Small intestine (tissue), 7 donors: ENCODE data around the gene PRIM2. TPM values are rescaled to one million over a fixed set of nuclear protein-coding genes. Genes with fewer than 3 reads are reported as not detected.
"Not testable (repeated sequence)": the region's sequence is repeated elsewhere in the genome, so short reads cannot be mapped to it uniquely, and the experiment has no call there.

Experiments
- DNase-seq, 2 donors: peaks; one replicate each; pipeline versions ENCODE4 v3.0.0 to v3.0.0-alpha.2; 2013
- FAIRE-seq: peaks from 2 replicates; lab custom pipeline; 2012; peaks lifted over from hg19 to GRCh38; lab: Jason Lieb, UNC
- H3K27ac ChIP-seq, 3 donors: one replicate each; pipeline ENCODE4 v1.5.1; 2013; ENCODE audit warnings: low read length in 2 of 3, mild to moderate bottlenecking in 2 of 3, control low read depth in 1 of 3, inconsistent platforms in 1 of 3, low read depth in 1 of 3, moderate library complexity in 1 of 3
- H3K27me3 ChIP-seq, 3 donors: one replicate each; pipeline ENCODE4 v1.6.1; 2013; ENCODE audit warnings: low read length in 3 of 3, inconsistent platforms in 1 of 3; ENCODE audit not compliant: control insufficient read depth in 3 of 3, insufficient read depth in 3 of 3
- H3K36me3 ChIP-seq, 3 donors: one replicate each; pipeline ENCODE4 v1.6.1; 2013; ENCODE audit warnings: low read length in 3 of 3, inconsistent platforms in 1 of 3, low read depth in 1 of 3, mild to moderate bottlenecking in 1 of 3, moderate library complexity in 1 of 3; ENCODE audit not compliant: control insufficient read depth in 3 of 3, insufficient read depth in 2 of 3
- H3K4me1 ChIP-seq, 3 donors: one replicate each; pipeline ENCODE4 v1.6.1; 2013; ENCODE audit warnings: low read length in 2 of 3, inconsistent platforms in 1 of 3, low read depth in 1 of 3, mild to moderate bottlenecking in 1 of 3, moderate library complexity in 1 of 3; ENCODE audit not compliant: control insufficient read depth in 3 of 3, insufficient read depth in 2 of 3
- H3K4me3 ChIP-seq, 3 donors: one replicate each; pipeline ENCODE4 v1.5.1; 2013; ENCODE audit warnings: low read length in 3 of 3, control low read depth in 1 of 3, inconsistent platforms in 1 of 3, low read depth in 1 of 3, mild to moderate bottlenecking in 1 of 3, moderate library complexity in 1 of 3
- H3K9me3 ChIP-seq, 2 donors: one replicate each; pipeline ENCODE4 v1.6.1; 2013; ENCODE audit warnings: low read depth in 1 of 2, low read length in 1 of 2; ENCODE audit not compliant: control insufficient read depth in 2 of 2, insufficient read depth in 1 of 2
- WGBS, 3 donors: extraction: QIAGEN DNeasy Blood & Tissue Kit; methylation state at CpG; one replicate each; pipeline ENCODE4 v1.1.7; 2013; 5-methylcytosine and 5-hydroxymethylcytosine counted together
- polyA plus RNA-seq, 4 donors: library from polyadenylated mRNA; stranded (reverse) in 3 of 4; unstranded in 1 of 4; fragments of 200-250 nt in 3 of 4; fragments of 120-200 nt in 1 of 4; gene quantifications; one replicate each; pipeline versions ENCODE4 v1.2.1 to v1.2.3, GENCODE V29; 2013
- donor health status: healthy with polysubstance abuse.
- donor health status: control.
- donor health status: control.
- donor health status: Bipolar disorder and iron deficiency.
- donor health status: healthy.

PRIM2 gene
- polyA plus RNA-seq, 4 donors, result 2.7 to 9.7 (median 5.9) TPM

GRCh38 chr6:57389038-57389592 is 71.7 kb downstream of the PRIM2 start:
- not testable (repeated sequence) for H3K27ac ChIP-seq, H3K36me3 ChIP-seq, H3K4me1 ChIP-seq, FAIRE-seq, H3K9me3 ChIP-seq, H3K27me3 ChIP-seq, DNase-seq, H3K4me3 ChIP-seq
- 91 to 100% (median 98%) methylated on average over 1 of the region's 2 CpGs for WGBS, 3 donors

DNA sequence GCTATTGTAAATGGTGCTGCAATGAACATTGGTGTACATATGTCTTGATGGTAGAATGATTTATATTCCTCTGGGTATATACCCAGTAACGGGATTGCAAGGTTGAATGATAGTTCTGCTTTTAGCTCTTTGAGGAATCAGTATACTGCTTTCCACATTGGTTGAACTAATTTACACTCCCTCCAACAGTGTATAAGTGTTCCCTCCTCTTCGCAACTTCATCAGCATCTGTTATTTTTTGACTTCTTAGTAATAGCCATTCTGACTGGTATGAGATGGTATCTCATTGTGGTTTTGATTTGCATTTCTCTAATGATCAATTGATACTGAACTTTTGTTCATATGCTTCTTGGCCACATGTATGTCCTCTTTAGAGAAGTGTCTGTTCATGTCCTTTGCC is 73.4 kb downstream of the PRIM2 start:
- H3K9me3 ChIP-seq, DNase-seq, H3K27me3 ChIP-seq, FAIRE-seq, H3K4me1 ChIP-seq, H3K4me3 ChIP-seq, H3K27ac ChIP-seq, H3K36me3 ChIP-seq: not testable (repeated sequence)
- WGBS, 3 donors, result 69 to 88% (median 86%) methylated on average over 2 of the region's 2 CpGs

GRCh38 chr6:57392047-57392446 is 74.6 kb downstream of the PRIM2 start:
- H3K27ac ChIP-seq, H3K36me3 ChIP-seq, H3K27me3 ChIP-seq, H3K4me3 ChIP-seq, FAIRE-seq, H3K9me3 ChIP-seq, H3K4me1 ChIP-seq, DNase-seq: not testable (repeated sequence)
- WGBS, 3 donors, result 91 to 96% (median 96%) methylated on average over 3 of the region's 3 CpGs

DNA sequence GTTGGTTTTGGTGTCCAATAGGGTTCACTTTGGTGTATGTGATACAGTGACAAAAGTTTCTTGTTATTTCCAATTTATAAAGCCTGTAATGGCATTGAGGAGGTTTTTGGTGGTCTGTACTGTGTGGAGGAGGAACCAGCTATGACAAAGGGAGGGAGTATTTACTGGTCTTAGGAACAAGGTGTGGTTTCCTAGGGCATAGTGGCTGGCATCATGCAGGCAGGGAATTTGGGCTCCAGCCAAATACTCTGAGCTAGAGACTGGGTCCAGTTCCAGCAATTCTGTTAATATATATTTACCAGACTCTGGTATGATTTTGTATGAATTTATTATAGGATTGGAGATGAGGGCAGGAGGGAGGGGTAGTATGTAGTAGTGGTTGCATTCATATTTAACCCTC is 101.9 kb downstream of the PRIM2 start:
- not testable (repeated sequence) for H3K36me3 ChIP-seq, H3K4me1 ChIP-seq, FAIRE-seq, H3K4me3 ChIP-seq, H3K9me3 ChIP-seq, H3K27me3 ChIP-seq, H3K27ac ChIP-seq, DNase-seq

DNA sequence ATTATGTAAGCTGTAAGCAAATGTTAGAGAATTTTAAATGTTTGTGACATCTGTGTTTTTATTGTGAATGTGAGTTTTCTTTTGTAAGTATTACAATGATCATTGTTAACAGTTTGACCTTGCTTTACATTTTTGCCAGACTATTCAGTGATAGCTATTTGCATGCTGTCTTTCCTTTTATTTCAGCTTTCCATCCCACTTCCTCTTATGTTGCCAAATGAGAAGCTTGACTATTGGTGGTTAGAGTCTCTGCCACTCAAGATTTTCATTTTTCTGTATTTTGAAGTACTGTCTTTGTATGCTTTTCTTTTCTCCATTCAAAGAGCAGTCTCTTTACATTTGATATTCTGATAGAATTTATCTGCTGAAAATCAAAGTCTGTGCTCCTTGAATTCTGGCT is 104.1 kb downstream of the PRIM2 start:
- Histone ChIP-seq H3K27me3 (no peaks in the 10 kb centered on the region), H3K27ac (no peak overlapping the region), H3K36me3 (no peaks in the 10 kb centered on the region), H3K9me3 (no peaks in the 10 kb centered on the region), H3K4me3 (no peak overlapping the region), H3K4me1 (no peaks in the 10 kb centered on the region)
- DNase-seq (no peak), FAIRE-seq (no peak)

- Histone ChIP-seq H3K27me3 (no peaks in the 10 kb centered on the region), H3K4me3 (no peak overlapping the region), H3K9me3 (no peaks in the 10 kb centered on the region), H3K27ac (no peak overlapping the region), H3K36me3 (no peaks in the 10 kb centered on the region), H3K4me1 (no peaks in the 10 kb centered on the region)
- FAIRE-seq, result no peak
- 91 to 98% (median 94%) methylated on average over 5 of the region's 5 CpGs for WGBS, 3 donors
- DNase-seq, result no peak
Measured at GRCh38 chr6:57423468-57423867, 106.0 kb downstream of the PRIM2 start.

GRCh38 chr6:57431742-57432141 is 114.3 kb downstream of the PRIM2 start:
- not testable (repeated sequence) for H3K4me3 ChIP-seq, H3K27ac ChIP-seq, H3K9me3 ChIP-seq, FAIRE-seq, H3K27me3 ChIP-seq, DNase-seq, H3K36me3 ChIP-seq, H3K4me1 ChIP-seq

GRCh38 chr6:57432157-57432556 is 114.7 kb downstream of the PRIM2 start:
- FAIRE-seq (no peak), DNase-seq (no peak)
- 56 to 86% (median 68%) methylated on average over 2 of the region's 2 CpGs for WGBS, 3 donors
- no peak overlapping the region for H3K4me3 ChIP-seq
- no peaks in the 10 kb centered on the region for H3K27me3 ChIP-seq
- H3K27ac ChIP-seq, result no peak overlapping the region
- H3K4me1 ChIP-seq, result no peaks in the 10 kb centered on the region
- H3K9me3 ChIP-seq, result no peaks in the 10 kb centered on the region
- no peaks in the 10 kb centered on the region for H3K36me3 ChIP-seq

DNA sequence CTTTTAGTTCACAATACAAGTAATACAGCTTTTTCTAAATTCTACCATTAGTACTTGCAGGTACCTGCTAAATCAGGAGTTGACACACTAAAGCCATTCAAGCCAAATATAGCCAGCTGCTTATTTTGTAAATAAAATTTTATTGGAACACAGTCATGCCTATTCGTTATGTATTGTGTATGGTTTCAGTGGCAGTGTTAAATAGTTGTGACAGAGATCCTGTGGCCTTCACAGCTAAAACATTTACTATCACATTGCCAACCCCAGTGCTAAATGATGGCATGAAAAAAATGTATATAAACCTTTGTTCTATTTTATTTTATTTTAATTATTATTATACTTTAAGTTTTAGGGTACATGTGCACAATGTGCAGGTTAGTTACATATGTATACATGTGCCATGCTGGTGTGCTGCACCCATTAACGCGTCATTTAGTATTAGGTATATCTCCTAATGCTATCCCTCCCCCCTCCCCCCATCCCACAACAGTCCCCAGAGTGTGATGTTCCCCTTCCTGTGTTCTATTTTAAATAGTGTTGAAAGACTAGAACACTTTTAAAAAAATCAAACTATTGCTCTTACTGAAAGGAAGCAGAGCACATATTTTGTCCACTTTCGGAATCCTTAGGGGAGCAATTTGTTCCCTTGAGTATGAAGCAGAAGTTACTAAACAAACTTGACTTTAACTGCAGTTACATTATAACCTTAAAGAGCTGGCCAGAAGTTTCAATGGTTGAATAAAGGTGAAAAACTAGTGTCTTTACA is 115.7 kb downstream of the PRIM2 start:
- H3K9me3 ChIP-seq, result no peaks in the 10 kb centered on the region
- H3K4me3 ChIP-seq, result no peak overlapping the region
- no peaks in the 10 kb centered on the region for H3K4me1 ChIP-seq
- DNase-seq (no peak), FAIRE-seq (no peak)
- H3K36me3 ChIP-seq, result no peaks in the 10 kb centered on the region
- 84 to 96% (median 94%) methylated on average over 4 of the region's 4 CpGs for WGBS, 3 donors
- no peak overlapping the region for H3K27ac ChIP-seq
- H3K27me3 ChIP-seq, result no peaks in the 10 kb centered on the region
